Activated naive CD8-positive, alpha-beta T cell (primary cell): ENCODE results near the gene CCDC158.

Source experiments
- H3K27ac Mint-ChIP-seq: one replicate; pipeline ENCODE4 v1.8.0; 2021; ENCODE audit warnings: mixed read lengths
- H3K27me3 Mint-ChIP-seq: one replicate; pipeline ENCODE4 v1.8.0; 2021; ENCODE audit warnings: mixed read lengths
- H3K36me3 Mint-ChIP-seq: one replicate; pipeline ENCODE4 v1.8.0; 2021; ENCODE audit warnings: mixed read lengths
- H3K4me1 Mint-ChIP-seq: one replicate; pipeline ENCODE4 v1.8.0; 2021; ENCODE audit warnings: low read depth, mixed read lengths
- H3K4me3 Mint-ChIP-seq: one replicate; pipeline ENCODE4 v1.8.0; 2021; ENCODE audit warnings: mild to moderate bottlenecking, mixed read lengths
- H3K9me3 Mint-ChIP-seq: one replicate; pipeline ENCODE4 v1.8.0; 2021; ENCODE audit warnings: low read depth, mixed read lengths

Gene CCDC158

DNA sequence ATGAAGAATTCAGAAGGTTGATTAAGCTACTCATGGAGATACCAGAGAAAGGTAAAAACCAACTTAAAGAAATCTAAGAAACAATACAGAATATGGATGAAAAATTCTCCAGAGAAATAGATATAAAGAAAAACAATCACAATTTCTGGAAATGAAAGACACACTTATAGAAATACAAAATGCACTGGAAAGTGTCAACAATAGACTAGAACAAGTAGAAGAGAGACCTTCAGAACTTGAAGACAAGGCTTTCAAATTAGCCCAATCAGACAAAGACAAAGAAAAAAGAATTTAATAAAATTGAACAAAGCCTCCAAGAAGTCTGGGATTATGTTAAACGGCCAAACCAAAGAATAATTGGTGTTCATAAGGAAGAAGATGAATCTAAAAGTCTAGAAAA is 104.8 kb downstream of the CCDC158 start:
- Mint-ChIP-seq H3K4me1 (no peaks in the 10 kb centered on the region), H3K27ac (no peak overlapping the region), H3K27me3 (peaks cover 7% of the 10 kb centered on the region), H3K36me3 (peaks cover 16% of the 10 kb centered on the region), H3K9me3 (peaks cover 24% of the 10 kb centered on the region), H3K4me3 (no peak overlapping the region)

DNA sequence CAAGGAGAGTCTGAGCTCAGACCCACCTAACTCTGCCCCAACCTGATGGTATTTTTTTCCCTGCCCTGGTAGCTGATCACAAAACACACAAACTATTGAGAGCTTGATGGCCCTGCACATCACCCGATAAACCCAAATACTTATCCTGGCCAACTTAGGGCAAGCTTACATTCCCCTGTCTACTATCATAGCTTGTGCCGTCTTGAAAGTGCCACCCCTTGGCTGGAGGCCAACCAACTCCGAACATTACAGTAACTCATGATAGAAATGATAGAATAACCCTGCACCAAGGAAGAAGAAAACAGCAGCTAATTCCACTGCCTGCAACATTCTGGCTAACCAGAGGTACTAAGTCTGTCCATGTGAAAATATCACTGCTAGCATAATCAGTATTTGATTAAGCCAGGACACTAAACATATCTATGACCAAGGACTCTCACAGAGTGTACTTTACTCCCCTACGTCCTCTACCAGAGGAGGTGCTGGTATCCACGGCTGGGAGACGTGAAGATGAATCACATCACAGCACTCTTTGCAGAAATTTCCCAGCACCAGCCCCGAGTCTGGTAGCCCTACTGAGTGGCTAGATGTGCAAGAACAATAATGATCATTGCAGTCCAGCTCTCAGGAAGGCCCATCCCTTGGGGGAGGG is 105.5 kb downstream of the CCDC158 start:
- peaks cover 7% of the 10 kb centered on the region for H3K27me3 Mint-ChIP-seq
- H3K4me3 Mint-ChIP-seq: no peak overlapping the region
- no peak overlapping the region for H3K27ac Mint-ChIP-seq
- no peaks in the 10 kb centered on the region for H3K4me1 Mint-ChIP-seq
- peaks cover 16% of the 10 kb centered on the region for H3K9me3 Mint-ChIP-seq
- H3K36me3 Mint-ChIP-seq: peaks cover 16% of the 10 kb centered on the region

DNA sequence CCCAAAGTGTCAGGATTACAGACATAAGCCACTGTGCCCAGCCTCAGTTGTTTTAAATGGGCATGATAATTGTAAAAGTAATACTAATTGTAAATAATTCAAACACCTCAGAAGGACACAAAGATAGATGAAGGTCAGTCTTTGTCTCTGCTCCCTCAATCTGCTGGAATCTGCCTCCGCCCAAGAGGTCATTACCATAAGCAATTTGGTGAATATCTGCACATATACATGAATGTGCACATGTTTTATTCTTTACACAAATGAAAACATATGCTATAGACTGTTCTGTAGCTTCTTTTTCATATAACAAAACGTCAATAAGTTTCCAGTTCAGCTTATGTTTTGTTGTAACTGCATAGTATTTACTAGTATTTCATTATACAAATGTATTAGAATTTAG is 107.4 kb downstream of the CCDC158 start:
- H3K36me3 Mint-ChIP-seq: peaks cover 16% of the 10 kb centered on the region
- H3K4me1 Mint-ChIP-seq: no peaks in the 10 kb centered on the region
- H3K27ac Mint-ChIP-seq: no peak overlapping the region
- peaks cover 8% of the 10 kb centered on the region for H3K9me3 Mint-ChIP-seq
- peaks cover 7% of the 10 kb centered on the region for H3K27me3 Mint-ChIP-seq
- no peak overlapping the region for H3K4me3 Mint-ChIP-seq

DNA sequence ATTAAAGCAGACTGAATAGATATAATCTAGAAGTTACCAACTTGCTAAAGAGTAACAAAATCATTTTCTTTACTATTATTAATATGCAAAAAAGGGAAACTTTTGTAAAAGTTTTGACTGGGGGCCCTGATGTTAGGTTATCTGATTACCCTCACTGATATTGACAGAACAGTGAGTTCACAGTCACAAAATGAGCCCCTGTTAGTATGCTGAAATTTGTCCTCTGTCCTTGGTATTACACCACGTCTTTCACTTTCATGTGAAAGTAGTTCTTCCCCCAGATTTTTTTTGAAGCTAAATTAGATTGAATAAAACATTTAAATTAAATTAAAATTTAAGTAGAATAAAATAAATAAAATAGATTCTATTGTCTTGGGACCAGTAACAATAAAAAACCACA is 108.5 kb downstream of the CCDC158 start:
- Mint-ChIP-seq H3K27ac (no peak overlapping the region), H3K27me3 (peaks cover 5% of the 10 kb centered on the region), H3K4me1 (peaks cover under 1% of the 10 kb centered on the region), H3K4me3 (no peak overlapping the region), H3K9me3 (peaks cover 8% of the 10 kb centered on the region), H3K36me3 (peaks cover 14% of the 10 kb centered on the region)

DNA sequence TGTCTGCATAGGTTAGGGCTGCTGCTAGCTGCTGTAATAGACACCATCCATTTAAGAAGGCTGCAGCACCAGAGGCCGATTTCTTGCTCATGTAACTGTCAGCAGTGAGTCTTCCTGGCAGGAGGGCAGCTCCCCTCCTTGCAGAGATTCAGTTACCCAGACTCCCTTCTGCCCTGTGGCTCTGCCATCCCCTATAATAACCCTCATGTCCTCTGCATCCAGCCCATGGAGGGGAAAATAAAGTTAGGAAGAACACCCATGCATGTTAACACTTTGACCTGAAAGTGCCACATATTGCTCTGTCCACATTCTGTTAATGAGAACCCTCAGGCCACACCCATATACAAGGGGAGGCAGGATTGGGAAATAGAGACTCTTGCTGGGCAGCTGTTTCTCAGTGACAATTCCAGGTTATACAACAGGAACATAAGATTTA is 109.0 kb downstream of the CCDC158 start:
- no peak overlapping the region for H3K4me3 Mint-ChIP-seq
- no peak overlapping the region for H3K27ac Mint-ChIP-seq
- H3K9me3 Mint-ChIP-seq: peaks cover 4% of the 10 kb centered on the region
- peaks cover 3% of the 10 kb centered on the region for H3K4me1 Mint-ChIP-seq
- H3K27me3 Mint-ChIP-seq: peaks cover 3% of the 10 kb centered on the region
- H3K36me3 Mint-ChIP-seq: peaks cover 11% of the 10 kb centered on the region

DNA sequence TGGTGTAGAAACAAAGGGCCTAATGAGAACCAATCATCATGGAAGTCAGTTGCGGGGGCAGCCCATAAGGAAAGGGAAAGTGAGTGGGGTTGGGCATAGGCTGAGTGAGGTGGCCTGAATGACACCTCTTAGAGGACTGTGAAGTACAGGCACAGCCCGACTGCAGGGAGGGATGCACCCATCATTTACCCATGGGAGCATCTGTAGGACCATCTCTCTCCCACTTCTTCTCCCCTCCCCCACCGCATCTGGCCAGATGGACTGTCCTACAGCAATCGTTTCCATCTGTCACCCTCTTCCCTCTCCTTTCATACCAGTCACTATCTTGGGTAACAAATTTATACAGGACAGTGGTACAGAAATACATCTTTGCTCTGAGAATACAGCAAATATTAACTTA is 110.3 kb downstream of the CCDC158 start:
- H3K9me3 Mint-ChIP-seq: peaks cover 4% of the 10 kb centered on the region
- no peak overlapping the region for H3K27ac Mint-ChIP-seq

GRCh38 chr4:76309939-76310550 is 110.9 kb downstream of the CCDC158 start:
- H3K4me1 Mint-ChIP-seq: peaks cover 11% of the 10 kb centered on the region
- H3K9me3 Mint-ChIP-seq: no peaks in the 10 kb centered on the region
- H3K4me3 Mint-ChIP-seq: no peak overlapping the region
- peaks cover 3% of the 10 kb centered on the region for H3K27me3 Mint-ChIP-seq
- no peak overlapping the region for H3K27ac Mint-ChIP-seq
- peaks cover 3% of the 10 kb centered on the region for H3K36me3 Mint-ChIP-seq

More for the DNA sequence above, 110.3 kb downstream of the CCDC158 start:
- Mint-ChIP-seq H3K4me1 (peaks cover 5% of the 10 kb centered on the region), H3K4me3 (no peak overlapping the region), H3K27me3 (no peaks in the 10 kb centered on the region), H3K36me3 (peaks cover 5% of the 10 kb centered on the region)

DNA sequence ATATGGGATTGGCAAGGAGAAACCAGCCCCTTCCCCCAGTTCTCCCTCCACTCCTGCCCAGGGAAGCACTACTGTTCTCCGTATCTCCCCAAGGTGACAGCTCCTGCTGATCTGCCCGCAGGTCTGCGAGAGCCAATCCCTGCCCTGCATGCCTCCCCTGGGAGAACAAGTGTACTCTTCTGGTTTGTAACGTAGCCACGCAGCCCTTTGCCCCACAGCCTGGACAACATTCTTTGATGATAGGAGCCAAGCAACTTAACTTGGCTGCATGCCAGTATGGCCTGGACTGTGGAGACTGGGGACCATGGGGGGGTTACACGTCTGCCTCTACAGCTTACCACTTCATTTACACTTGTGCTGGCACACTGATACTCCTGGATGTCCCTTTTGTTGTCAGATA is 112.4 kb downstream of the CCDC158 start:
- peaks cover 22% of the 10 kb centered on the region for H3K4me1 Mint-ChIP-seq
- H3K36me3 Mint-ChIP-seq: no peaks in the 10 kb centered on the region
- no peak overlapping the region for H3K27ac Mint-ChIP-seq
- H3K27me3 Mint-ChIP-seq: peaks cover 5% of the 10 kb centered on the region
- H3K4me3 Mint-ChIP-seq: peak overlapping the region; percentile 48
- H3K9me3 Mint-ChIP-seq: no peaks in the 10 kb centered on the region

GRCh38 chr4:76307660-76308014 is 113.3 kb downstream of the CCDC158 start:
- Mint-ChIP-seq H3K27ac (no peak overlapping the region), H3K36me3 (no peaks in the 10 kb centered on the region), H3K4me3 (peak overlapping the region; percentile 65), H3K4me1 (peaks cover 22% of the 10 kb centered on the region), H3K27me3 (peaks cover 5% of the 10 kb centered on the region), H3K9me3 (no peaks in the 10 kb centered on the region)

DNA sequence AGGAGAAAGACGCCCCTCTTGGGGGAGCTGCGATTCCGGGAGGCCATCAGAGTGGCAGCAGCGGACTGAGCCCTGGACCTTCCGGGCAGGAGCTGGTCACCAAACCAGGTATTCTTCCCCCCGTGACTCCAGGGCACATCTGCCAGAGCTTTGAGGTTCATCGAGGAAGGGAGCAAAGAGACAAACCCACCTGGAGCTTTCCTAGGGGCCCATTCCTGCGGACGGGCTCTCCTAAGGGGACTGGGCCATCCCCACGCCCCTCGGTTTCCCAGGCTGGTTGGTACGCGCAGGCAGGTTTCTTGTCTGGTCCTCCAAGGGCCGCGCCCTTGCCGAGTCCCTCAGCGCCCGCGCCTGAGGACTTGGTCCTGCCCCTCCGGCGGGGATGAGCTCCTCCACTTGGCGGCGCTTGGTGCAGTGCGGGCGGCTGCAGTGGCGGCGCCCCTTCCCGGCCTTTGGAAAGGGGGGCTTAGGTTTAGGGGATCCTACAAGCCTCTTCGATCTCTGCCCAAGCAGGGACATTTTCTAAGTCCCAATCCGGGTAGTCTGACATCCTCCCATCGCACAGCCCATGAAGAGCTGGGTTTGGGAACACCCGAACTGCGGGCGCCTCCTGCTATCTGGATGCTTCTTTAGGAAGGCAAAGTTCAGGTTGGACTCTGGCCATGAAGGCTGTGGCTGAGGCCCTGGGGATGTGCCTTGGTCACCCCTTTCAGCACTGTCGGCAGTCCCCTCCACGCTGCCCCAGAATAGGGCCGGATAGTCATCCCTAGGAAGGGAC is 113.9 kb downstream of the CCDC158 start:
- no peaks in the 10 kb centered on the region for H3K36me3 Mint-ChIP-seq
- H3K9me3 Mint-ChIP-seq: no peaks in the 10 kb centered on the region
- H3K4me3 Mint-ChIP-seq: peak overlapping the region; percentile 77
- H3K27me3 Mint-ChIP-seq: peaks cover 5% of the 10 kb centered on the region
- peak overlapping the region; percentile 13 for H3K27ac Mint-ChIP-seq
- H3K4me1 Mint-ChIP-seq: peaks cover 26% of the 10 kb centered on the region

- Mint-ChIP-seq H3K36me3 (no peaks in the 10 kb centered on the region), H3K4me3 (peak within 1 kb of the TSS; percentile 77), H3K4me1 (peaks cover 35% of the 10 kb centered on the region), H3K9me3 (no peaks in the 10 kb centered on the region), H3K27me3 (peaks cover 5% of the 10 kb centered on the region), H3K27ac (peak within 1 kb of the TSS; percentile 18)
These were observed 114.7 kb downstream of the CCDC158 start, which contains the start of gene STBD1 for GRCh38 chr4:76305971-76306881. Gene STBD1 (plus strand): TSS chr4:76306733. CDS start chr4:76306770, 37 bp downstream.

DNA sequence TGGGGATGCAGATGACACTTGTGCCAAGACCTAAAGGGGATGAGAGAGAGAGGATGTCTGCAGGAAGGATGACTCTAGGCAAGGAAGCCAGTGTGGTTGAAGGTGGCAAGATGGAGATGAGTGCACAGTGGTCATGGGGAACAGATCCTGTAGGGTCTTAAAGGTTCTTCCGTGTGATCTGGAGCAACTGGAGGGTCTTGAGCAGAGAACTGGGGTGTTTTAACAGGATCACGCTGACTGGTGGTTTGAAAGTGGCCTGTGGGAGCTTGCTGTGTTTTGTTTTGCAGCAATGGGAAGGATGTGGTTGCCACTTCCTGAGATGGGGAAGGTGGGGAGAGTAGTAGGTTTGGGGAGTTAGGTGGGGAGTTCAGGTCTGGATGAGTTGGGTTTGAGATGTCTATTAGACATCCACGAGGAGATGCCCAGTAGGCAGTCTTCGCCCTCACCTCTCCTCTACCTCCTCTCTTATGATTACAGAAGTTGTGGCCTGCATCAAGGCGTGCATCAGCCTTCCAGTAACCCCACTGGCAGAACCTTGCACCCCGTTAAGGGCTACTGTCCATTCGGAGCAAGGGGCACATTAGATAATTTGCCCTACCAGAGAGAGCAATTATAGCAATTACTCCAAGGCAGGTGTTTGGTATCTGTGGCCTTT is 115.8 kb downstream of the CCDC158 start:
- H3K9me3 Mint-ChIP-seq: no peaks in the 10 kb centered on the region
- H3K4me1 Mint-ChIP-seq: peaks cover 40% of the 10 kb centered on the region
- H3K4me3 Mint-ChIP-seq: peak overlapping the region; percentile 77
- H3K27ac Mint-ChIP-seq: peak overlapping the region; percentile 18
- no peaks in the 10 kb centered on the region for H3K36me3 Mint-ChIP-seq
- peaks cover 5% of the 10 kb centered on the region for H3K27me3 Mint-ChIP-seq

DNA sequence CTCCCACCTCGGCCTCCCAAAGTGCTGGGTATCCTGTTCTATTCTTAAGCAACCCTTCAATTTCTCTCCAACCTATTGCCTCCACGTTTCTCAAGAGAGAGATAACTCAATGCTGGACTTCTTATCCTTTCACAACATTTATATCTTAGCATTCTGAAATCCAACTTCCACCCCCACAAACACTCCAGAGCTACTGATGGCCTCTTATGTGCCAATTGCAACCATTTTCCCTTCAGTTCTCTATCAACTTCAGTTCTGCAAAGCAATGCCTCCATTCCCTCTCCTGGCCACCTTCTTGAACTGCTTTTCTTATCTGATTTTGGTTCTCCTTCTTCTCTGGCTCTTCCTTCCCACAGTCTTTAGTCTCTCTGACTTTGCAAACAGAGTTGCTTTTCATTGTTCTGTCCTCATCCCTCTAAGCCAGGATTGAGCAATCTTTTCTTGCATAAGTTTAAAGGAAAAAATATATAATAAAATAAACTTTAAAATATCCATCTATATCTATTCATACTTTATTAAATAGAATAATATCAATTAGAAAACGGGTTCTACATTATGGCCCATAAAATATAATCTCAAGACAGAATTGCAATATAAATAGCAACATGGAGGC is 118.0 kb downstream of the CCDC158 start:
- H3K27me3 Mint-ChIP-seq: peaks cover 5% of the 10 kb centered on the region
- no peak overlapping the region for H3K4me3 Mint-ChIP-seq
- H3K27ac Mint-ChIP-seq: no peak overlapping the region
- peaks cover 4% of the 10 kb centered on the region for H3K9me3 Mint-ChIP-seq
- peaks cover 40% of the 10 kb centered on the region for H3K4me1 Mint-ChIP-seq
- H3K36me3 Mint-ChIP-seq: peaks cover 5% of the 10 kb centered on the region

DNA sequence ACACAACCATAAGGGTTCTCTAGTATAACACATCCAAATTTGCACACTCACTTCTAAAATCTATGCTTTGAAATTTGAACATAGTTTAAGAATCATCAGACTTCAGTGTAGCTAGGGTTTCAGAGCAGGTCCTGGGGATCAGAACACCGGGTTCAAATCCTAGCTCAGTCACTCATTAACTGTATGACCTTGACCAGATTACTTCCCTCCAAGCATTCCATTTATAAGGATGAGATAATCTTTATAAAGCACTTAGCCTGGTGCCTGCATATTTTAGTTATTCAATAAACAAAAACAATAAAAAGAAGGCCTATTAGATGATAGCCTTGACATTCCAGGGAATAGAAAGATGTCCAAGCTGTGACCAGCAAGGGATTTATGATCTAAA is 119.2 kb downstream of the CCDC158 start:
- Mint-ChIP-seq H3K4me3 (no peak overlapping the region), H3K4me1 (peaks cover 37% of the 10 kb centered on the region), H3K9me3 (peaks cover 11% of the 10 kb centered on the region), H3K36me3 (peaks cover 10% of the 10 kb centered on the region), H3K27me3 (peaks cover 5% of the 10 kb centered on the region), H3K27ac (no peak overlapping the region)
